Measurements from ENCODE around the gene CLEC6A.
"Not testable (repeated sequence)": the region's sequence is repeated elsewhere in the genome, so short reads cannot be mapped to it uniquely, and the experiment has no call there.

Gene CLEC6A

GRCh38 chr12:8493084-8493483 is 37.3 kb downstream of the CLEC6A start:
- DNase-seq (ENCODE audit: low read depth, low spot score): no peak

GRCh38 chr12:8495671-8496070 is 39.9 kb downstream of the CLEC6A start:
- not testable (repeated sequence) for DNase-seq (ENCODE audit: low read depth, low spot score)

- not testable (repeated sequence) for DNase-seq (ENCODE audit: low read depth, low spot score)
Observed at GRCh38 chr12:8496074-8496473, 40.3 kb downstream of the CLEC6A start.

GRCh38 chr12:8499616-8500015 is 43.9 kb downstream of the CLEC6A start:
- DNase-seq (ENCODE audit: low read depth, low spot score): no peak

GRCh38 chr12:8501720-8502119 is 46.0 kb downstream of the CLEC6A start:
- DNase-seq (ENCODE audit: low read depth, low spot score): no peak

- DNase-seq (ENCODE audit: low read depth, low spot score): no peak
Observed at GRCh38 chr12:8504351-8504750, 48.6 kb downstream of the CLEC6A start.

GRCh38 chr12:8507596-8507995 is 51.8 kb downstream of the CLEC6A start:
- no peak for DNase-seq (ENCODE audit: low read depth, low spot score)

GRCh38 chr12:8508223-8508622 is 52.5 kb downstream of the CLEC6A start:
- DNase-seq (ENCODE audit: low read depth, low spot score): no peak

GRCh38 chr12:8508910-8509841 is 53.4 kb downstream of the CLEC6A start:
- no peak for DNase-seq (ENCODE audit: low read depth, low spot score)

- DNase-seq (ENCODE audit: low read depth, low spot score): no peak
Observed at GRCh38 chr12:8513256-8513655, 57.5 kb downstream of the CLEC6A start, which contains the start of gene CLEC4D. CLEC4D (plus strand) TSS chr12:8513503; CDS start chr12:8513733, 230 bp downstream.

GRCh38 chr12:8517971-8518370 is 62.2 kb downstream of the CLEC6A start:
- no peak for DNase-seq (ENCODE audit: low read depth, low spot score)

- DNase-seq (ENCODE audit: low read depth, low spot score): no peak
Observed at GRCh38 chr12:8519171-8519570, 63.4 kb downstream of the CLEC6A start.

- no peak for DNase-seq (ENCODE audit: low read depth, low spot score)
Observed at GRCh38 chr12:8527250-8528130, 71.7 kb downstream of the CLEC6A start.

Measured in smooth muscle cell of the brain vasculature (primary cell).